ENCODE results near the gene SMOC1. TPM values are rescaled to one million over a fixed set of nuclear protein-coding genes. Genes with fewer than 3 reads are reported as not detected.

Gene SMOC1
- total RNA-seq, 2 experiments from 2014 or later = not detected

DNA sequence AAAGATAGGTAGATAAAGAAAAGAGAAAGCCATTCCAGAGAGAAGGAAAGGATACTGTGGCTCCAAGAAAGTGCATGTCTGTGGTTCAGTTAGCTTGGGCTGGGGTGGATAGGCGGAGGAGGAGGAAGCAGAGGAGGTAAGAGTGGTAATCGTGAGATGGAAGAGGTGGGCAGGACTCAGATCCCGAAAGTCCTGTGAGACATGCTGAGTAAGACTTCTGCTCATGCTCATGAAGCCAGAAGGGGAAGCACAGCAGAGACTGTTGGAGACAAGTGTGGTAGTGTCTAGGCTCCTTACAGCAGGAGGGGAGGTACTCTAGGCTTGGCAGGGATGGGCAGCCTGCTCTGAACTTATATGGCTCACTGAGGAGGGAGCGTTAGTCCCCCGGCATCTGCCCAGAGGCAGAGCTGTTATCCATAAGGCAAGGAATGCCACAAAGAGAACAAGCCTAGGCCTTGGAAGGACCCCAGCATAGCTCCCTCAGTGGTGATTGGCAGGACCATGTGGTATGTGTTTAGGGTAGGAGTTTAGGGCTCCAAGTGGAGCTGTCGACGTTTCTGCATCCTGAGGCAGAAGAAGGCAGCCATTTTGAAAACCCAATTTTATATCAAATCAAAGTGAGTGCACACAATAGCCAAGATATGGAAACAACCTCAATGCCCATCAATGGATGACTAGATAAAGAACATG, 135.3 kb downstream of the SMOC1 start:
- Mint-ChIP-seq H3K27ac (no peak overlapping the region), H3K4me3 (no peak overlapping the region), H3K4me1 (ENCODE audit: low read depth) (peaks cover 6% of the 10 kb centered on the region), H3K9me3 (no peaks in the 10 kb centered on the region), H3K36me3 (ENCODE audit: low read depth) (no peaks in the 10 kb centered on the region), H3K27me3 (ENCODE audit: low read depth) (peaks cover 3% of the 10 kb centered on the region)
- CTCF ChIA-PET = interaction anchor here (0.8 to 2.5 kb wide), 8 partner anchors 9 to 137 kb away, joined by 3 to 16 read pairs (median 3); no protein-coding TSS in a partner anchor
- intact Hi-C loops (cut with micrococcal nuclease) = no loop called here
- no peak for DNase-seq

DNA sequence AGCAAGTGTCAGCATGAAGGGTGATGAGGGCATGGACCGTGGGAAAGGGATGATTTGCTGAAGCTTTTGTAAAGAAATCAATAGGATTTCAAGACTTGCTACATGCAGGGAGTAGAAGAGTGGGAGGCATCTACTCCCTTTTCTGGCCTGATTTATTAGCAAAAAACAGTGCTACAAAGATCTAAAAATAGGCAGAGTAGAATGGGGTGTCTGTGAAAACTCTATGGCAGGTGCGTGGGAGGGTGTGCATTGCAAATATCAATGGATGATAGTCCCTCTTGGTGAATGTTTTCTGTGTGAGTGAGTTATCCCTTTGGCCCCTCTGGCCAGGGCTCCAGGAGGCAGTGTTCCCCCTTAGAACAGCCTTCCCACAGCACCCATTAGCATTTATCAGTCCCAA, 139.0 kb downstream of the SMOC1 start:
- Mint-ChIP-seq H3K4me3 (no peak overlapping the region), H3K9me3 (no peaks in the 10 kb centered on the region), H3K4me1 (ENCODE audit: low read depth) (peaks cover 6% of the 10 kb centered on the region), H3K36me3 (ENCODE audit: low read depth) (no peaks in the 10 kb centered on the region), H3K27ac (no peak overlapping the region), H3K27me3 (ENCODE audit: low read depth) (peaks cover 3% of the 10 kb centered on the region)
- intact Hi-C loops (cut with micrococcal nuclease) = no loop called here
- no peak for DNase-seq
- CTCF ChIA-PET = interaction anchor here (1.3 kb wide), 1 partner anchor 10 kb away, joined by 3 read pairs; no protein-coding TSS in a partner anchor

DNA sequence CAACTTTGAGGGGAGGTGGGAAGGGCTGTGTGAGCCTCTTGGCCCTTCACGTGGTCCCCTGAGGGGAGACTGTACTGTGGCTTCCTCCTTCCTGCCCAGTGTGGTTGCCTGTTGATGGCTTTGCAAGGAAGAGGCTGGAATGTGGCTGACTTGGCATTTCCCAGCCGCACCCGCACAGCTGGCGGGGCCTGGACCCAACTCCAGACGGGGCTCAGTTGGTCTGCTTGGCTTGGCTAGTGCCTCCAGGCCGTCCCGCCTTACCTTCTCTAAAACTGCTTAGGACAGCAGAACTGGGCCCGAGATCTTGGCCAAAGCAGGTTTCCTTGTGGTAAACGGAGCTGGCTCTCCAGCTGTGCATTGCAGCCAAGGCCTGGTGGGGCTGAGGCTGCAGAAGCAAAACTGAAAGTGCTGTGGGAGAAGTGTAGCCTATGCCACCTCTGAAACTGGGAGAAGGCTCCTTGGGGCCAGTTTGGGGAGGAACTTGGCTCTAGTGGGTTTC, 139.5 kb downstream of the SMOC1 start:
- Mint-ChIP-seq H3K27ac (no peak overlapping the region), H3K27me3 (ENCODE audit: low read depth) (peaks cover 3% of the 10 kb centered on the region), H3K36me3 (ENCODE audit: low read depth) (no peaks in the 10 kb centered on the region), H3K4me1 (ENCODE audit: low read depth) (peaks cover 6% of the 10 kb centered on the region), H3K4me3 (no peak overlapping the region), H3K9me3 (no peaks in the 10 kb centered on the region)
- CTCF ChIA-PET = interaction anchor here (0.7 to 1.3 kb wide), 2 partner anchors 9 to 139 kb away, joined by 3 read pairs; no protein-coding TSS in a partner anchor
- intact Hi-C loops (cut with micrococcal nuclease) = no loop called here
- no peak for DNase-seq

DNA sequence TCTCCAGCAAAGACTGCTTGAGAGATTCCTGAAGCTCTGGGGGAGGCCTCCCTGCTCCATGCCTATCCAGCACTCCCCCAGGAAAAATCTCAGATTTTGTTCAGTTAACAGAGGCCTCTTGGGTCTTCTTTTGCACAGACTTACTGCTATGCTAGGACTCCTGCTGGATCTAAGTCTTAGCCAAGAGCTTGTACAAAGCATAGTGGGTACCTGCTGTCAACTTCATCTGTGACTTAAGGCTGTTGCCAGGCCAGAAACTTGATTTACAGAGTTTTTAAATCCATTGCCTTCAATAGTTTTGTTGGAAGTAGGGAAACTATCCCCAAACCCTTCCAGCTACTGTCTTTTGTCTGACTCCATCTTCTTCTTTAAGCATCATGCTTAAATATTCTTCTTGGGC, 140.5 kb downstream of the SMOC1 start:
- peaks cover 6% of the 10 kb centered on the region for H3K4me1 Mint-ChIP-seq (ENCODE audit: low read depth)
- no peak for DNase-seq
- no peak overlapping the region for H3K4me3 Mint-ChIP-seq
- no peaks in the 10 kb centered on the region for H3K27me3 Mint-ChIP-seq (ENCODE audit: low read depth)
- intact Hi-C loops (cut with micrococcal nuclease) = no loop called here
- CTCF ChIA-PET = interaction anchor here (1.0 kb wide), 1 partner anchor 9 kb away, joined by 3 read pairs; no protein-coding TSS in a partner anchor
- H3K27ac Mint-ChIP-seq = no peak overlapping the region
- H3K9me3 Mint-ChIP-seq = no peaks in the 10 kb centered on the region
- H3K36me3 Mint-ChIP-seq (ENCODE audit: low read depth) = no peaks in the 10 kb centered on the region

DNA sequence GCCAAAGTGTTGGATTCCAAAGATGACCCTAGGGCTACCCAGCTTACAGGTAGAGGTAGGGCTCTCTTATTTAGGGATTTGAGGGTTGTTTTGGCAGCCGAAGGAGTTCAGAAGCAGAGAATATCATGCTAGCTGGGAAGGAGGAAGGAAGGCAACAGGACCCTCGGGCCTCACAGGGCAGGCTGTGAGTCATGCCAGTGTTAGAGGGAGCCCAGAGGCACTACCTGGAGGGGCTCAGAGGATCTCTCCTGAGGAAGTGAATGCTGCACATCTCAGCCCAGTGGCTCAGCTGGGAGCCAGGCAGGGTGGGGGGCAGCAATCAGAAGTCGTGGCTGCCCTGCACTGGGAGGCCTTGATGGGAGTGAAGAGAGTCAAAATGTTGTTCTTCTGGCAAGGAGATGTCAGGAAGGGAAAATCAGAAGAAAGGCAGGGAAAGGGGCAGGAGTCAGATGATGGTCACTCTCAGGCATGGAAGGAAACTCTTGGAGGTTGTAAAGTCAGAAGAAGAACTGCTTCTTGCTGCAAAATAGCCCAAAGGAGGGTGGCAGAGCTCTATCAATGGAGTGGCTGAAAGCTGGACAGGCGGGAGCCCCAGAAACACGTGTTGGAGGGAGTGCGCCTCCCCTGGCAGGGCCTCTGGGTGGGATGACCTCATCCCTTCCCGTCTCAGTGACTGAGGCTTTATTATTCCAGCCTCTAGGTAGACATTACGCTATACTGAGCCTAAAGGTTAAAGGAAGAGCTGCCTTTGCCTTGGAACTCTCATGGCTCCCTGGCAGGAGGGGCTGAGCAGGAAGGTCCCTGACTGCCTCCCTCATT, 141.3 kb downstream of the SMOC1 start:
- CTCF ChIA-PET = no interaction called here
- Mint-ChIP-seq H3K9me3 (no peaks in the 10 kb centered on the region), H3K36me3 (ENCODE audit: low read depth) (no peaks in the 10 kb centered on the region), H3K27ac (no peak overlapping the region), H3K4me1 (ENCODE audit: low read depth) (peaks cover 6% of the 10 kb centered on the region), H3K27me3 (ENCODE audit: low read depth) (no peaks in the 10 kb centered on the region), H3K4me3 (no peak overlapping the region)
- intact Hi-C loops (cut with micrococcal nuclease) = no loop called here
- no peak for DNase-seq

DNA sequence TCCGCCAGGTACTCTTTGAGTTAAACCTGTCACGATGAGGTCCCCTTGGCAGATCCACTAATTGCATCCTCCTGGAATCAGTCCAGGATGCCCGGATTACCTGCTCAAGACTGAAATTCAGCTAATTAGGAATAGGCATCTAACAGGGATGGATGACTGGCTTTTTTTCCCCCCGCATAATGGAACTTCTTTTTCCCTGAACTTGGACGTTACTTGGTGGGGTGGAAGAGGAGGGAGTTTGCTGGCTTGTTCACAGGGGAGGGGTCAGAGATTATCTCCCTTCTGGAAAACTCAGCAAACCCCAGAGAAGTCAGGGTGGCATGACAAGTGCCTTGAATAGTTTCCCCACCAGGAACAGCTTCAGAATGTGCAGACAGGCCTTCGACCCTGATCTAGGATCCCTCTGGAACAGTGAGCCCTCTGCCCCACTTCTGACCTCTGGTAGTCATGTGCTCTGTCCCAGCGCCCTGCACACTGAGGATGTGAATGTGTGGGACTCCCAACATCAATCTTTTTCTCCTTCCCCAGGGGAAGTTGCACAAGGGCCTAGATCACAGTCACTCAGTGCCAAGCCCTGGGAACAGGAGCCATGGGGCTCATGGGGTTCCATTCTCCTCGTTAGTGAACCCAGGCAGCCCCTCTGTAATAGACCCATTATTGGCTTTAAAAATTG, 142.5 kb downstream of the SMOC1 start:
- Mint-ChIP-seq H3K4me3 (no peak overlapping the region), H3K36me3 (ENCODE audit: low read depth) (no peaks in the 10 kb centered on the region), H3K4me1 (ENCODE audit: low read depth) (peaks cover 6% of the 10 kb centered on the region), H3K9me3 (no peaks in the 10 kb centered on the region), H3K27me3 (ENCODE audit: low read depth) (no peaks in the 10 kb centered on the region), H3K27ac (no peak overlapping the region)
- CTCF ChIA-PET = no interaction called here
- DNase-seq = no peak
- intact Hi-C loops (cut with micrococcal nuclease) = no loop called here

DNA sequence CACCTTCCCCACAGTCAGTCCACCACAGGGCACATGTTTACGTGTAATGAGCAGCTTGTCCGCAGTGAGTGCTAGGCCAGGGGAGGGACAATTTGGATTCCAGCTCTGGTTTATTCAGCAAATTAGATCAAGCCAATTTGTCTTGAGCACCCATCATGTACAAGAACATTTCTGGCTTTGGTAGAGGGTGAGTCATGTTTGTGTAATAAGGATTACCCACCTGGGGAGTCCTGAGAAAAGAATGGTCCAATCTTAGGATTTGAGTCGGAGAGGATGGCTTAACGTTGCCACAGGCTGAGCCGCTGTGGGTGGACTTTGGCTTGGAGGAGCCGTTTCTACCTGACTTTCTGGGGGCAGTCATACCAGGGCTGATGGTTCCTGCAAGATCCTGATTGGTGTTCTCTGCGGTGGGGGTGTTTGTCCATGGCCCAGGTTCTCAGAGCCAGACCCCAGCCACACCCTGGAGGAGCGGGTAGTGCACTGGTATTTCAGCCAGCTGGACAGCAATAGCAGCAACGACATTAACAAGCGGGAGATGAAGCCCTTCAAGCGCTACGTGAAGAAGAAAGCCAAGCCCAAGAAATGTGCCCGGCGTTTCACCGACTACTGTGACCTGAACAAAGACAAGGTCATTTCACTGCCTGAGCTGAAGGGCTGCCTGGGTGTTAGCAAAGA, 143.7 kb downstream of the SMOC1 start:
- Mint-ChIP-seq H3K27ac (no peak overlapping the region), H3K9me3 (no peaks in the 10 kb centered on the region), H3K4me1 (ENCODE audit: low read depth) (peaks cover 6% of the 10 kb centered on the region), H3K27me3 (ENCODE audit: low read depth) (no peaks in the 10 kb centered on the region), H3K4me3 (no peak overlapping the region), H3K36me3 (ENCODE audit: low read depth) (no peaks in the 10 kb centered on the region)
- intact Hi-C loops (cut with micrococcal nuclease) = no loop called here
- CTCF ChIA-PET = interaction anchor here (1.7 to 1.9 kb wide), 2 partner anchors 9 to 204 kb away, joined by 5 to 11 read pairs; no protein-coding TSS in a partner anchor
- DNase-seq = no peak

DNA sequence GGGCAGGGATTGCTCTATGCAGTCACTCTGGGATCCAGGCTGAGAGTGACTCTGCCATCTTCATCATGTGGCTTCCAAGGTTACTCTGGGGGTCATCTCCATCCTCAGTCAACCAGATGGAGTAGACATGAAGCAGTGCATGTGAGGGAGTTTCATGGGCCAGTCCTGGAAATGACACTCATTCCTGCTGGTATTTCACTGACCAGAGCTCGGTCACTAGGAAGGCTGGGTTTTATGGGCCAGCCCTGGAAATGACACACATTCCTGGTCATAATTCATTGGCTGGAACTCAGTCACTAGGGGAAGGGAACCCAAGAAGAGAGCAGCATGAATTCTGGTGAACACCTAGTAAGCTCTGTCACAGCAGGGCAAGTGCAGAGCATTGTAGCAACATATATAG, 144.7 kb downstream of the SMOC1 start:
- Mint-ChIP-seq H3K4me1 (ENCODE audit: low read depth) (peaks cover 1% of the 10 kb centered on the region), H3K36me3 (ENCODE audit: low read depth) (no peaks in the 10 kb centered on the region), H3K27ac (no peak overlapping the region), H3K4me3 (no peak overlapping the region), H3K9me3 (no peaks in the 10 kb centered on the region), H3K27me3 (ENCODE audit: low read depth) (no peaks in the 10 kb centered on the region)
- intact Hi-C loops (cut with micrococcal nuclease) = no loop called here
- CTCF ChIA-PET = interaction anchor here (1.7 to 1.9 kb wide), 2 partner anchors 10 to 205 kb away, joined by 5 to 11 read pairs; no protein-coding TSS in a partner anchor
- no peak for DNase-seq

DNA sequence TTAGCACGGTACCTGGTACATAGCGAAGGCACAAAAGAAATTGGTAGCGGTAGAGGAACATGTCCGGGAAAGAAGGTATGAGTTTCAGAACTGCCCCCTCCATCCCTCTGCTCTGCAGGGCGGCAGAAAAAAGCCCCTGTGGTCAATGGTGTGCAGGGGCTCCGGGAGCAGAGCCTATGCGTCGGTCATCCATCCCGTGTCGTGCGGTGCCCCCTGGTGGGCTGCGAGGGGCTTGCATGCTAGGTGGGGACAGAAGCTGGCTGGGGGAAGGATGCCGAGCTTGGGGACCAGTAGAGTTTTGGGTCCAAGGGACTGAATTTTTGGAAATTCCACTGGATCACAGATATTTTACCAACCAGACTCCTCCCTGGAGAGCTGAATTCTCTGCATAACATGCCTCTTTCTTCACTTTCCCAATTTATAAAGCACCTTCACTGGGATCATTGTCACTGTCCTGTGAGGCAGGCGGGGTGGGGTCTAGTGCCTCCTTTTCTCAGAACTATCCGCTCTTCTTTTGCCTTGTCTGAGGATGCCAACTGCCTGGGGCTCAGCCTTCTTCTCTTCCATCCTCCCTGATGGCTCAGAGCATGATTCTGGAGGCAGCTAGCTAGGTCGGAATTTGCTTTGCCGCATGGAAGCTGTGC, 148.7 kb downstream of the SMOC1 start:
- DNase-seq = peak; percentile 78
- Mint-ChIP-seq H3K4me3 (no peak overlapping the region), H3K9me3 (no peaks in the 10 kb centered on the region), H3K36me3 (ENCODE audit: low read depth) (no peaks in the 10 kb centered on the region), H3K27me3 (ENCODE audit: low read depth) (no peaks in the 10 kb centered on the region), H3K4me1 (ENCODE audit: low read depth) (no peaks in the 10 kb centered on the region), H3K27ac (no peak overlapping the region)
- intact Hi-C loops (cut with micrococcal nuclease) = loop anchor here (1.0 to 5.0 kb wide), 4 partner anchors 151 to 443 kb away; partner anchors contain the start of gene SMOC1
- CTCF ChIA-PET = interaction anchor here (0.6 to 5.3 kb wide), 45 partner anchors 8 to 483 kb away, joined by 3 to 64 read pairs (median 3); partner anchors contain the start of genes SMOC1 and SRSF5

DNA sequence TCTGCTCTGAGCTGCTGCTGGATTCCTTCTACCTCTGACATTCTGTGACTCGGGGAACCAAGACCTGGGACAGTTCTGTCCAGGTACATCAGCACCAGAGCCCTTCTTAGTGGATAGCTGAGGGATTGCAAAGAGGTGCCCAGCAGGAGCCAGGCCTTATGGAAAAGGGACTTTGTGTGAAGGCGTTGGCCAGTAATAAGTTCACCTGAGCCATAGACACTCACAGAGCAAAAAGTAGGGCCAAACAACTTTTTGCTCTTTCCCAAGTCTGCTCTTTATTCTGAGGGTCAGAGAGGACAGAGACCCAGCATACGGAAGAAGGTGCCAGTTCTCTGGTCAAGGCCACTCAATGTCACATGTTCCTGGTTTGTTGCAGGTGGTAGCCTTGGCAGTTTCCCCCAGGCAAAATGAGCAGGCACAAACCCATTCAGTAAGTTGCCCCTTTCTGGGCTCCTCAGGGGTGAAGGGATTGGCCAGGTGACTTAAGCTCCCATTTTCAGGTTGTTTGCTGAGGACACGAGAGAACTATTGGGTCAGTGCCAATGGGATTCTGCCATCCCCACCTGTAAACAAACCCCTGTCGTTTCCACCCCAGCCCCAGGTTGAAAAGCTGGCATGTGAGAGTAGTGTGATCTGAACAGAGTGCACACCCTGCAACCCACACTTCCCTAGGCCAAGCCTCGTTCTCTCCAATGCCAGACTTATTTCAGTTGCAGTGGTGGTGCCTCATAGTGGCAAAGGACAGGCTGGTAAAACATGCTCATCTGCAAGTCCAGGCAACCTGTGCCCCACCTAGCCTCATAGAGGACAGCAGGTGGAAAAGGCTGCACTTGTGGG, 150.3 kb downstream of the SMOC1 start:
- H3K27me3 Mint-ChIP-seq (ENCODE audit: low read depth) = no peaks in the 10 kb centered on the region
- no peak overlapping the region for H3K4me3 Mint-ChIP-seq
- H3K9me3 Mint-ChIP-seq = no peaks in the 10 kb centered on the region
- H3K27ac Mint-ChIP-seq = no peak overlapping the region
- no peaks in the 10 kb centered on the region for H3K4me1 Mint-ChIP-seq (ENCODE audit: low read depth)
- intact Hi-C loops (cut with micrococcal nuclease) = loop anchor here (5.0 kb wide), 1 partner anchor 152 kb away; the partner anchor contains the start of gene SMOC1
- CTCF ChIA-PET = interaction anchor here (0.6 to 5.3 kb wide), 9 partner anchors 9 to 298 kb away, joined by 3 to 64 read pairs (median 5); no protein-coding TSS in a partner anchor
- no peaks in the 10 kb centered on the region for H3K36me3 Mint-ChIP-seq (ENCODE audit: low read depth)
- DNase-seq = no peak

Data from activated naive CD4-positive, alpha-beta T cell treated with anti-CD3 and anti-CD28 coated beads for 36 hours (primary cell).